ENCODE data around the gene SERPINC1.
A peak's percentile ranks its signal among the peaks of the same experiment; 100 is the strongest.
"Not testable (repeated sequence)": the region's sequence is repeated elsewhere in the genome, so short reads cannot be mapped to it uniquely, and the experiment has no call there.

Gene SERPINC1

GRCh38 chr1:173893611-173894010 is 23.5 kb downstream of the SERPINC1 start:
- no peak for DNase-seq (ENCODE audit: extremely low read depth in 1 of 2, low read depth in 1 of 2)

- no peak for DNase-seq (ENCODE audit: extremely low read depth in 1 of 2, low read depth in 1 of 2)
Measured at GRCh38 chr1:173889885-173890284, 27.2 kb downstream of the SERPINC1 start.

- no peak for DNase-seq (ENCODE audit: extremely low read depth in 1 of 2, low read depth in 1 of 2)
Measured at GRCh38 chr1:173888749-173889148, 28.4 kb downstream of the SERPINC1 start.

- DNase-seq (ENCODE audit: extremely low read depth in 1 of 2, low read depth in 1 of 2) = no peak
Measured at GRCh38 chr1:173887627-173888026, 29.5 kb downstream of the SERPINC1 start.

GRCh38 chr1:173886746-173887611 is 30.1 kb downstream of the SERPINC1 start:
- DNase-seq (ENCODE audit: extremely low read depth in 1 of 2, low read depth in 1 of 2) = no peak

GRCh38 chr1:173884701-173885100 is 32.4 kb downstream of the SERPINC1 start:
- no peak for DNase-seq (ENCODE audit: extremely low read depth in 1 of 2, low read depth in 1 of 2)

GRCh38 chr1:173881117-173881516 is 36.0 kb downstream of the SERPINC1 start:
- DNase-seq (ENCODE audit: extremely low read depth in 1 of 2, low read depth in 1 of 2) = not testable (repeated sequence)

- no peak for DNase-seq (ENCODE audit: extremely low read depth in 1 of 2, low read depth in 1 of 2)
Measured at GRCh38 chr1:173878251-173878650, 38.9 kb downstream of the SERPINC1 start.

GRCh38 chr1:173876732-173877131 is 40.4 kb downstream of the SERPINC1 start:
- no peak for DNase-seq (ENCODE audit: extremely low read depth in 1 of 2, low read depth in 1 of 2)

- DNase-seq (ENCODE audit: extremely low read depth in 1 of 2, low read depth in 1 of 2) = no peak
Measured at GRCh38 chr1:173871500-173871899, 45.6 kb downstream of the SERPINC1 start.

GRCh38 chr1:173871091-173871490 is 46.0 kb downstream of the SERPINC1 start:
- DNase-seq (ENCODE audit: extremely low read depth in 1 of 2, low read depth in 1 of 2) = no peak

- DNase-seq (ENCODE audit: extremely low read depth in 1 of 2, low read depth in 1 of 2) = no peak
Measured at GRCh38 chr1:173870252-173871075, 46.7 kb downstream of the SERPINC1 start.

GRCh38 chr1:173869021-173869359 is 48.1 kb downstream of the SERPINC1 start:
- DNase-seq (ENCODE audit: extremely low read depth in 1 of 2, low read depth in 1 of 2) = no peak

GRCh38 chr1:173868266-173869020 is 48.7 kb downstream of the SERPINC1 start, which contains the start of gene ZBTB37:
TSS of gene ZBTB37 (plus strand) at chr1:173868380. CDS start at chr1:173870226, 1,846 bp downstream.
- peak; percentile 90 to 92 for DNase-seq (ENCODE audit: extremely low read depth in 1 of 2, low read depth in 1 of 2)

- DNase-seq (ENCODE audit: extremely low read depth in 1 of 2, low read depth in 1 of 2) = peak; percentile 97 to 100
Measured at GRCh38 chr1:173867753-173868265, 49.3 kb downstream of the SERPINC1 start, which contains the start of gene GAS5. TSS of gene GAS5 (minus strand) at chr1:173867989.

GRCh38 chr1:173867141-173867752 is 49.9 kb downstream of the SERPINC1 start:
- no peak for DNase-seq (ENCODE audit: extremely low read depth in 1 of 2, low read depth in 1 of 2)

- no peak for DNase-seq (ENCODE audit: extremely low read depth in 1 of 2, low read depth in 1 of 2)
Measured at GRCh38 chr1:173866413-173867115, 50.6 kb downstream of the SERPINC1 start.

GRCh38 chr1:173865468-173866164 is 51.5 kb downstream of the SERPINC1 start:
- no peak for DNase-seq (ENCODE audit: extremely low read depth in 1 of 2, low read depth in 1 of 2)
